ENCODE measurements around the gene ARHGEF26.

The ARHGEF26 gene

DNA sequence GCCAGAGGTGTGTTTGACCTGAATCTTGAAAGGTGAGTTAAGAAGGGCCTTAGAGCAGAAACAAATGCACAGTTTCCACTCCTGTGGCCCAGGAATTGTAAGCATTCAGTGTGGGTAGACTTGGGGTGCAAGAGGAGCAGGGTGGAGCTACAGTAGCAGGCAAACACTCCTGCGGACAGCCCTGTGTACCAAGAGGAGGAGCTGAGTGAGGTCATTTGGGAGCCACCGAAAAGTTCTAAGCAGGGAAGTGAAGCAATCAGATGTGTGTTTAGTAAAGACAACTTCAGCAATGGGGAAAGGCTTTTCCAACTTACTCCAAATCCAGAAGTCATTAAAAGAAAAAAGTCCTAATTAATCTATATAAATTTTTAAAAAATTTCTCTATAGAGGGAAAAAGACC is 99.3 kb downstream of the ARHGEF26 start:
- TF ChIP-seq, protein P1, sequence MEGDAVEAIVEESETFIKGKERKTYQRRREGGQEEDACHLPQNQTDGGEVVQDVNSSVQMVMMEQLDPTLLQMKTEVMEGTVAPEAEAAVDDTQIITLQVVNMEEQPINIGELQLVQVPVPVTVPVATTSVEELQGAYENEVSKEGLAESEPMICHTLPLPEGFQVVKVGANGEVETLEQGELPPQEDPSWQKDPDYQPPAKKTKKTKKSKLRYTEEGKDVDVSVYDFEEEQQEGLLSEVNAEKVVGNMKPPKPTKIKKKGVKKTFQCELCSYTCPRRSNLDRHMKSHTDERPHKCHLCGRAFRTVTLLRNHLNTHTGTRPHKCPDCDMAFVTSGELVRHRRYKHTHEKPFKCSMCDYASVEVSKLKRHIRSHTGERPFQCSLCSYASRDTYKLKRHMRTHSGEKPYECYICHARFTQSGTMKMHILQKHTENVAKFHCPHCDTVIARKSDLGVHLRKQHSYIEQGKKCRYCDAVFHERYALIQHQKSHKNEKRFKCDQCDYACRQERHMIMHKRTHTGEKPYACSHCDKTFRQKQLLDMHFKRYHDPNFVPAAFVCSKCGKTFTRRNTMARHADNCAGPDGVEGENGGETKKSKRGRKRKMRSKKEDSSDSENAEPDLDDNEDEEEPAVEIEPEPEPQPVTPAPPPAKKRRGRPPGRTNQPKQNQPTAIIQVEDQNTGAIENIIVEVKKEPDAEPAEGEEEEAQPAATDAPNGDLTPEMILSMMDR (conservative IDR thresholded peaks at IDR 0.05; ENCODE audit: low read length), result no peak
- no peak overlapping the region for H3K4me3 ChIP-seq (ENCODE audit: low read length)
- DNase-seq (ENCODE audit: low read depth), result no peak

DNA sequence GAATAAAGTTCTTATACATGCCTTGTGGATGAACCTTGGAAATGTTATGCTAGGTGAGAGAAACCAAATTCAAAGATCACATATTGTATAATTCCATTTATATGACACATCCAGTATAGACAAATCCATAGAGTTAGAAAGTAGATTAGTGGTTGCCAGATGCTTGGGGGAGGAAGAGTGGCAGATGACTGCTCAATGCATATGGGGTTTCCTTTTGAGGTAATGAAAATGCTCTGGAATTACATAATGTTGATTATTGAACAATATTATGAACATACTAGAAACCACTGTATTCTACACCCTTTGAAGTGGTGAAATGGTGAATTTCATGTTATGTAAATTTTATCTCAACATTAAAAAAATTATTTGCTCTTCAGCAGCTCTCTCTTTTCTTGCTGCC is 102.3 kb downstream of the ARHGEF26 start:
- no peak for DNase-seq (ENCODE audit: low read depth)
- TF ChIP-seq, protein P1 (conservative IDR thresholded peaks at IDR 0.05; ENCODE audit: low read length), result no peak
- H3K4me3 ChIP-seq (ENCODE audit: low read length), result no peak overlapping the region

DNA sequence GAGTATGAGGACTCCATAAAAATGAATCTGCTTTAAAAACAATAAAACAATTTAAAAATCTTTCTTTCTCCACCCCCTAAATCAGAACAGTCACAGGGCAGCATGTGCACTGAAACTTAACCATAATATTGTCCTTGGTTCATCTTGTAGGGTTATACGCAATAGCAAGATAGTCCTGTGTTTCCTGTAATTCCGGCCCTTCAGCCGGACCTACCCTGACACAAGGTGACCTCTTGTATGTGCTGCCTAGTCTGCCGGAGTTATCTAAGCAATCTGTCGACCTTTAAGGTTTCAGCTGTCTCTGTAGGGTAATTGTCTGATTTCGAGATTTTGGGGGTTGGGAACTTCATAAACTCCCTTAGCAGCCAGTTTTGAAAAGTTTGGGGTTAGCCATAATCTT is 103.2 kb downstream of the ARHGEF26 start:
- no peak for DNase-seq (ENCODE audit: low read depth)
- TF ChIP-seq, protein P1 (conservative IDR thresholded peaks at IDR 0.05; ENCODE audit: low read length), result no peak
- H3K4me3 ChIP-seq (ENCODE audit: low read length), result no peak overlapping the region

DNA sequence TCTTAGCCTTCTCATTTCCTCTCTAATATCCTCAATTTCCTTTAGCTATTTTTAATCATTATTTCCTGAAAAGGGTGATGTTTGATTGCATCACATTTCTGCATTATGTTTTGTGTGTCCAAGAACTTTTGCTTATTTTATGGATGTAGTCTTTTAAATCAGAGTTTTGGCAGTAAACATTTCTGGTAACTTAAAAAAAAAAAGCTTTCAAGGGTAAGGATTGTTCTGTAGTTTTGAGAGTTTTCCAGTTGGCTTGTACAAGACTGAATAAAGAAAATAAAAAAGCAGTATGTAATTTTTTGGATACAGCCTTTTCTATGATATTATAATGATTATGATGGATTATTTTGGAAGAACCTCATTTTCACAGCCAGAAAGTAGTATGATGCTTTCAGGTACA is 103.7 kb downstream of the ARHGEF26 start:
- TF ChIP-seq, protein P1 (conservative IDR thresholded peaks at IDR 0.05; ENCODE audit: low read length), result no peak
- H3K4me3 ChIP-seq (ENCODE audit: low read length), result no peak overlapping the region
- no peak for DNase-seq (ENCODE audit: low read depth)

DNA sequence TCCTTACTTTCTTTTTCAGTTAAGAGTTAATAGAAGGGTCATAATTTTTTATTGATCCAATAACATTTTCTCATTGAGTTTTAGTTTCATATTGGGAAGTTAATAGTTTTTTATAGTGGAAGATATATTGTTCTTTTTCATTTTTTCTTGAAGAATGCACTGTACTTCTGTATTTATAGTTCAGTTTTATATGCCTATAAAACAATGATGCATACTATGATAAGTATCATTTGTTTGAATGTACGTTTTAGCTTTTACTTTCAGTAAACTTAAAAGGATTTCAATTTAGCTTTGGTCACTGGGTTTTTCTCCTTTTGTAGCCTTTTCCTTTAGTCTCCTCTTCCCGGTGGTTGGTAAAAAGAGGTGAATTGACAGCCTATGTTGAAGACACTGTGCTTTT is 104.3 kb downstream of the ARHGEF26 start:
- TF ChIP-seq, protein P1 (conservative IDR thresholded peaks at IDR 0.05; ENCODE audit: low read length), result no peak
- no peak overlapping the region for H3K4me3 ChIP-seq (ENCODE audit: low read length)
- DNase-seq (ENCODE audit: low read depth), result no peak

DNA sequence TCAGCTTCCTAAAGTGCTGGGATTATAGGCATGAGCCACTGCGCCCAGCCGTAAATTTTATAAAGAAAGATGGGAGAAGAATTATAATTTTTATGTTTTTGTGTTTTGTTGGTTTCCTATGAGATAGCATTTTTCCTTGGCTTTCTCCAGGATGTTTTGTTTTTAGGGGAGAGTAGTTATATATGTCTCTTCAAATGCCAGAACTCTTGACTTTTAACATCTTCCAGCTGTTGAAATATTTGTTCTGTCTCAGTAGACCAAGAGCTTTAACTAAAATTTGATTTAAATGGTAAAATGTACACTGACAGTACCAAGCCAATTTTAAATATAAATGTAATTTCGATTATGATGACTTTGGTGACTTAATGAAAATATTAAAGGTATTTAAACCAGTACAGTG is 106.3 kb downstream of the ARHGEF26 start:
- H3K4me3 ChIP-seq (ENCODE audit: low read length), result no peak overlapping the region
- TF ChIP-seq, protein P1 (conservative IDR thresholded peaks at IDR 0.05; ENCODE audit: low read length), result no peak
- DNase-seq (ENCODE audit: low read depth), result no peak

DNA sequence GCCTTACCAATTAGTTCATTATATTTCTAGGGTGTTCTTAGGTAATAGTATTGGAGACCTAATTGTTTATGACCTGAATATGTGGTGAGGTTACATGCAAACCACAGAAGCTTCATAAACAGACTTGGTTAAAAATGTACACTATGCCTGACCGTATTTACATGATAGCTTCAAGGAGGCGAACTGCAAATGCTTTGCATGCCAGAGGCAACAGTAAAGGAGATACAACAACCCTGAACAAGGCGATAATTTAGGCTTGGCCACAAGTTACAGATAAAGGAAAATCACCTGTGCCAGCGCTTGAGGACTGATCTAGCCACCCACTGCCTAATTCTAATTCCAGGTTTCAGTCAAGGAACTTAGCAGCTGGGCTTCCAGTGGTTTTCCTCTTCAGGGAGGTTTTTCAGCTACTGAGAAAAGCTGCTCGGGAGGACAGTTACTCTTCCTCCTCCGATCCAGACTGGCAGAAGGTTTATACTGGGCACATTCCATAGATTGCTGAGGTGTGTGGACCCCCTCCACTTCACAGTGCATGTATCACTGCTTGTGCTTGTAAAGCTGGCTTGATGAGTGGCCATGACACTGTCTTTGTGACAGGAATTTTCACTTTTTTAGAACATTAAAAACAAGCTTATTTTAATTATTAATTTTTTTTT is 107.5 kb downstream of the ARHGEF26 start:
- TF ChIP-seq, protein P1 (conservative IDR thresholded peaks at IDR 0.05; ENCODE audit: low read length), result no peak
- DNase-seq (ENCODE audit: low read depth), result no peak

More for the DNA sequence above, 107.5 kb downstream of the ARHGEF26 start:
- no peak overlapping the region for H3K4me3 ChIP-seq (ENCODE audit: low read length)

Measured in AG10803 (cell line).